Colon (tissue), 2 donors: ENCODE measurements around the gene NAALADL2.
"Not testable (repeated sequence)": the region's sequence is repeated elsewhere in the genome, so short reads cannot be mapped to it uniquely, and the experiment has no call there.

Experiments used
- FAIRE-seq: peaks from 2 replicates; lab custom pipeline; 2012; peaks lifted over from hg19 to GRCh38; lab: Jason Lieb, UNC
- donor health status: control.
- donor health status: control.

The NAALADL2 gene

DNA sequence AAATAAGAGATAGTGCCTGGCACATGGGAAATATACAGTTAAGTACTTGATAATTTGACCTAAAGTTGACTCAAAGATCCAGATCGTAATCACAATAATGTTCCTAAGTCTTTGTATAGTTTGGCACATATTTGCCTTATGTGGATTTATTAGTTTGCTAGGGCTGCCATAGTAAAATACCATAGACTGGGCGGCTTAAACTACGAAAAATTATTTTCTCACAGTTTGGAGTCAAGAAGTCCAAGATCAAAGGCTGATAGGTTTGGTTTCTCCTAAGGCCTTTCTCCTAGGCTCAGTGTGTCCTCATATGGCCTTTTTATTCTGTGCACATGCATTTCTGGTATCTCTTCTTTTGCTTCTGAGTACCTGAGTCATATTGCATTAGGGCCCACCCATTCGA, 453.7 kb downstream of the NAALADL2 start:
- FAIRE-seq = no peak

DNA sequence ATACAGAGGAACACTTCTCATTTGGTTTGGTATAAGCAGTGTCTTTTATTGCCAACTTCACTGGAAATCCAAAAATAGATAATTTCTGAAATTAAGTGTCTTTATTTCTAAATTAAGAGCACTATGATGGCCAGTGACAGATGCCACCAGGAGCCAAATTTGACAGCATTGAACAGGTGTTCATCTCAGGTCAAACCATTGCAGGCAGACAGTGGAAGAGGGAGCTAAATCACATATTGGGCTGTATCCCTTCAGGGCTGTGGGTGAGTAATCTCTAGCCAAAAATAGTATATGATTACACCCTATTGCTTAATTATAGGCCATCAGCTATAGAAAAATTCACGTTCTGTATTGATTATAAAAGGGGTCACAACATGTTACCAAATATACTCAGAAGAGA, 457.7 kb downstream of the NAALADL2 start:
- no peak for FAIRE-seq

DNA sequence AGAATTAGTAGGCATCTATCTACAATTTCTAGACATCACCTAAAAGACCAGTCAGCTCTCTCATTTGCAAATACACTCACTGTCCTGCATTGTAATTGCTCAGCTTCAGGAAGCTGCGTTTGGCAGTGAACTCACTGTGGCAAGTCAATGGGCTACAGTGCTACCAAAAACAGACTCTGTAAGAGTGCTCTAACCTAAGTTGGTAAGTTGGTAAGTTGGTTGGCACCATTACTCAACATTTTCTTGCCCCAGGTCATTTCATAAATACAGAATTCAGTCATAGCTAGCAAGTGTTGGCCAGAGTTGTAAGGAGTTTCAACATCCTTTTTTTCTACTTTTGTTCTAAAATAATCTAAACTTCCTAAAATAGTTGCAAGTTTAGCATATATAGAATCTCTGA, 466.3 kb downstream of the NAALADL2 start:
- no peak for FAIRE-seq

DNA sequence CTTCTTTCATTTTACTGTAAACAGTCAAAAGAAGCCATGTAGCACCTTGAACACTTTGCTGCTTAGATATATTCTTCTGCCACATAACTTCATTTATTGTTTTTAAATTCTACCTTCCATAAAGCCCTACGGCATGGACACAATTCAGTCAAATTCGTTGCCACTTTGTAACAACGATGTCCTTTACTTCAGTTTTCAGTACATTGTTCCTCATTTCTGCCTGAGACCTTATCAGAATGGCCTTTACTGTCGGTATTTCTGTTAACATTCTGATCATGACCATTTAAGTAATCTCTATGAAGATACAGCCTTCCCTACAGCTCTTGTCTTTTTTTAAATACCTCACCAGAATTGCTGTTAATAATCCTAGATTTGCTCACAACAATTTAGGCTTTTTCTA, 466.9 kb downstream of the NAALADL2 start:
- FAIRE-seq = no peak

DNA sequence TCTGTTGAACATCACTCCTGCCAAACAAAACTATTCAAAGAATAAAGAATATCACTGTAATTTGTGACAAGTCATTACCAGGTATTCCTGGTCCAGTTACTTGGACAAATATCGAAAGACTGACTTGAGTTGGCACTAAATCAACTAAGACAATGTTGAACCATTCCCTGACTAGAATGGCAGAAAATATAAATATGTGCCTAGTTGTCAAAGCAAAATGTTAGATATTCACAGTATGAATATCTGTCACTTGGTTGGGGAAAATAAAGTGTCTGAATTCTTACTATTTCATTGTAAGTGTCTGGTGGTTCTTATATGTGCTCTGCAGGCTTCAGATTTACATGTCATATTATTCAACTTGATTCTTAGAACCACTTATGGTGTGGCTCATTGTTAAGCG, 470.2 kb downstream of the NAALADL2 start:
- FAIRE-seq = no peak

GRCh38 chr3:175335229-175335628, 476.1 kb downstream of the NAALADL2 start:
- FAIRE-seq = no peak

- FAIRE-seq = no peak
Measured at GRCh38 chr3:175336406-175337133, 477.4 kb downstream of the NAALADL2 start.

DNA sequence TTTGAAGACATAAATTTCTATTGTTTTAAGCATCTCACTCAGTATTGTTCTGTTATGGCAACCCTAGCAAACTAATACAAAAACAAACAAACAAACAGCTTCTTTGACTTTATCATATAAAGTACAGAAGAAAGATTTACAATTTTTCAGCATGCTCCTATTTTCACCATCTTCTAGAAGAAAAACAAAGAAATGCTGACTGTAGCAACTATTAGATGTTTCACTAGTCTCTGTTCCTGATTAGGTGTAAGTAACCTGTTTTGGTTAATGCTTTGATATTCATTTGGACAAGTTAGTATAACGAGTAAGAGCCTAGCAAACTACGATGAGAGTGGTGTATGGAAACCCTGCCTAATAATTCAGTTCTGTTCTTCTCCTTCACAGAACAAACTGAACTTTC, 478.5 kb downstream of the NAALADL2 start:
- FAIRE-seq = no peak

DNA sequence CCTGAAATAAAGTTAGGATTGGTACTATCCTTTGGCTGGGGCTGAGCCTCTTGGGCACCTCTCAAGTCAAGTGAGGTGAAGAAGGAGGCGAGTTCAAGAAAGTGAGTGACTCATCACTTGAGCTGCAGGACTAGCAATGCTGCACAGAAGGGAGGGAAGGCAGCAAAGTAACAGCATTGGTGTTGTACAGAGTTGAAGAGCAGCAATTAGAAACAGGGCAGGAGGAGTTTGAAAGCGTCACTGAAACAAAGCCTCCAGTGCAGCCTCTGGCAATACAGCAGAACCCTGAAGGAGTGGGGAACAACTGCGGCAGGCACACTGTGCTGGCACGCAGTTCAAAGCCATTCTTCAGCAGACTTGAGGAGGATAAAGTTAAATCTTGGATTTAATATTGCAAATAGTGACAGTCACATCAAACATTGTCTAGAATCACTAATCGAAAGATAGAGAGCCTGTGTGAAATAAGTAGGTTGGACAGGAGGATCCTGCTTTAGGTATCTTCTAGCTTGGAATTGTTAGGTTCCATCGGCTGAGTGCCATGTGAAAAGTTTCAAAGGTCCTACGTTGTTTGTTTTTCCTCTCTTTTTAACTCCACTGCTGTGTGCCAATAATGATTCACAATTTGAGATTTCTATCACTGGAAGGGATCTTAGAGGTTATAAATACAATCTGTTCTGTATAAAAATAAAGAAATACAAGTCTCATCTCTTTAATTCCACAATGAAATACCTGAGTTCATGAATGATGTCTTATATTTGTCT, 479.8 kb downstream of the NAALADL2 start:
- FAIRE-seq = no peak

DNA sequence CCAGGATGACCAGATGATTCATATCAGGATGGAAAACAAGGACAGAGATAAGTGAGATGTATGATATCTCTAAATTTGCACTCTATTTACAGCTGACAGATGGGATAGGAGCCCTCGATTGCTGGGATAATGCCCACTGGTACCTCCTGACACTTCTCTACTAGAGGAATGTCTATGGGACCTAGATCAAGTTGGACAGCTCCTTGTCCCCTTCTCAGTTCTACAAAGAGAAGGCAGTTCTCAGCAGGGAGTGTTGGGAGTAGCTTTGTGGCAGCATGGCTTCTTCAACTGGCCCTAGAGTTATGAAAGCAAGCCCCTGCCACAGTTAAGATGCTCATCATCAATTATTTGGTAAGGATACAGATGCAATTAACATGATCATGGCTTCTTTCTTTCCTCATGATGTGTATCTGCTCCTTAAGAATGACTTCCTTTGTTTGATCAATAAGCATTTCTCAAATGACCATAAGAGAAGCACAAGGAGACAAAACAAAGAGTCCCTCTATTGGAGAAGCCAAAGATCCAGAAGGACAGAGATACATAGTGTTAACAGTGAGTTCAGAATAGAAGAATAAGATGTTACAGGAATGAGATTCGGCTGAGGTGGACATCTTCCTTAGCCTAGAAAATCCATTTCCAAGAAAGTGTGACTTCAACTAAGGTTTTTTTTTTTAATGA, 481.3 kb downstream of the NAALADL2 start:
- no peak for FAIRE-seq

GRCh38 chr3:175342196-175342595, 483.1 kb downstream of the NAALADL2 start:
- no peak for FAIRE-seq

- no peak for FAIRE-seq
Measured at GRCh38 chr3:175343946-175344345, 484.8 kb downstream of the NAALADL2 start.

DNA sequence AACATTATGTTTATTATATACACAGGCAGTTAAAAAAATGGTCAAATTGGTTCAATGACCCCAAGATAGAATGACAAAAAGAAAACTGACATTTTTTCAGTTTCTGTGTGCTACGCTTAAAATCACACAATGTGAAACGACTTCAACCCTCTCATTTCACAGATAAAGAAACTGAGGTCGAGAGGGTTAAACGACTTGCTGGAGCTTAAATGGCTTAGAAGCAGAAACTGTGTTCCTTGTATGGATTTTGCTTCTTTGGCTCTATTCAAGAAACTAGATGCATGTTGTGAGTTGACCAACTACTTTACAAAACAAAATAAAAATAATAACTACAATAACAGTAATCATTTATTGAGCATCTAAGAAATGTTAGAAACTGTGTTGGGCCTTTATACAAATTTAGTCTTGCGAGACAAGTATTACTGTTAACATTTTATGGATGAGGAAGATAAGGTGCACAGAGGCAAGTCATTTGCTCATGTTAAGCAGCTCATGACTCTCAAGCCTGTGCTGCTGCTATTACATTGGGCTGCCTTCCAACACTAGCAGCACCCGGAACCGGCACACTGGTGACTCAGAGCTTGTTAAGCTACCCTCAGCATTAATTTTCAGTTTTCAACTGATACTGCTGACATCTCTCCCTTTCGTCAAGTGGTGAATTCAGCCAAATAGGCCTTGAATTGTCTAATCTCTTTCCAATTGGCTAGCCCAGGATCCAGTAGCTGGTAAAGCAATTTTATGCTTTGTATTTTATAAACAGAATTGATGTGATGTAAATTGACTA, 487.6 kb downstream of the NAALADL2 start:
- no peak for FAIRE-seq

- no peak for FAIRE-seq
Measured at GRCh38 chr3:175349168-175349567, 490.0 kb downstream of the NAALADL2 start.

DNA sequence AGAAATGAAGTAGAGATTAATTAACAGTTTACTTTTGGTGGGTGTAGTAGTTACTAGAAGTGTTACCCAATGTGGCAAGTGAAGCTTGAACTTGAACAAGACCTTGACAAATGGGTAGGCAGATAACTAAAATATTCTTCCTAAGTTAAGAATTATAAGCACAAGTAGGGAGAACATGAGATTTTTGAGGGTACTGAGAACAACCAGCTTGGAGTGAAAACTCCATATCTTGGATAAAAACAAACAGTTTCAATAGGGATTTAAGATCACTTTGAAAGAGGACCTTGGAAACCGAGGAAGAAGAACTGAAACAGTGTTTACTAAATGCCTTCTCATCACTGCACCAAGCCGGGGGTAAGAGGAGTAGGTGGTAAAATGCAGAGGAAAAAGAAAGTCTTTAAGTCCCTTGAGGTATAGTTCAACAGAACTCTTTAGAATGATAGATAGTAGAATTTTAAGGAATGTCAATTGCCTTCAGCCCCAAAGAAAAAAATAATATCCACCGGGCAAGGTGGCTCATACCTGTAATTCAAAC, 496.7 kb downstream of the NAALADL2 start:
- no peak for FAIRE-seq

DNA sequence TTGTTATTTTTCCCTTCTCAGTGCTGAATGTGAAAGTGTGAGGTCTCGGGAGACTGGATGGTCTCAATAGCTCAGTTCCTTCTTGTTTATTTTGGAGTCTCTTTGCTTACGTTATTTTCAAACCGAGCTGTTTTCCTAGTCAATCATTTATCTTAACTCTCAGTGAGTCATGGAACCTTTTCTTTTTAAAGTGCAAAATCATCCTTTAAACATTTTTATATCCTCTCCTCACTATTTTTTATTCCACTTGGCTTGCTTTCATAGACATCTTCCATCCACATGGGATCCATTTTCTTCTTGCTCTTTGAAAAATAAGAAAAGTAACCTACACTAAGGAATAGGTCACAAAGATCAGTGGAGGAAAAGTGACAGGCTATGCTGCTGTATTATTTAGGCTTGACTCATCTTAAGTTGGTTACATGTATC, 497.8 kb downstream of the NAALADL2 start:
- no peak for FAIRE-seq

DNA sequence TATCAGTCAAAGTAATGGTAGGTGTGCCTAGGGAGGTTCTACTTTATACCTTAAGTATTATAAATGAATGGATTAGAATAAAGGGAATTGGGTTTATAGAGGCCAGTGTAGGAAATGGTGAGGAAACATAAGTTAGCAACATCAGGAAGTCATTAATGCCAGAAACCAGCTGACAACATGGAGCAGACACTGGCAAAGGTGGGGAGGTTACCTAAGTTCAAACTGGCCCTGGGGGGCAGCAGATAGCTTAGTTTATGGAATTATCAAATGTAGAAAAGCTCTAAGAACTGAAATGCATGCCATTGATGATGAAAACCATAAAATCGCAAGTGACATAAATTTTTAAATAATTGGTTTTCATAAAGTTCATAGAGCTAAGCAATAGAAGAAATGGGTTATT, 498.6 kb downstream of the NAALADL2 start:
- FAIRE-seq = no peak

- no peak for FAIRE-seq
Measured at GRCh38 chr3:175358935-175359334, 499.8 kb downstream of the NAALADL2 start.

DNA sequence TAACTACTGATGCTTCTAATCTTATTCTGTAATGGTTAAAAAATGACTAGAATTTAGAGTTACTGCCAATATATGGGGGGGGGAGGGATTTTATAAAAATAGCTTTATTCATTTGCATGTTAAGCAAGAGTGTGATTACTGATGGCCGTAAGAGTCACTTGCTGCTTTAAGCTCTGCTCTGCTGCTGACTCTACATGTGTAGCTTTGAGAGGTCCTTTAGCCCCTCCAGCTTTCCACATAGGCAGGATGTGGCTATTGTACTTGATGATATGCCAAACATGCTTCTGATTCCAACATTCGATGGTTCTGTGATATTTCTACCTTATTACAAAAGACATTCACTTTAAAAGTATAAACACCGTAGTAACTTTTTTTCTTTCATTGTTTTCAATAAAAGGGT, 511.3 kb downstream of the NAALADL2 start:
- FAIRE-seq = not testable (repeated sequence)

GRCh38 chr3:175371187-175371586, 512.1 kb downstream of the NAALADL2 start:
- FAIRE-seq = not testable (repeated sequence)

DNA sequence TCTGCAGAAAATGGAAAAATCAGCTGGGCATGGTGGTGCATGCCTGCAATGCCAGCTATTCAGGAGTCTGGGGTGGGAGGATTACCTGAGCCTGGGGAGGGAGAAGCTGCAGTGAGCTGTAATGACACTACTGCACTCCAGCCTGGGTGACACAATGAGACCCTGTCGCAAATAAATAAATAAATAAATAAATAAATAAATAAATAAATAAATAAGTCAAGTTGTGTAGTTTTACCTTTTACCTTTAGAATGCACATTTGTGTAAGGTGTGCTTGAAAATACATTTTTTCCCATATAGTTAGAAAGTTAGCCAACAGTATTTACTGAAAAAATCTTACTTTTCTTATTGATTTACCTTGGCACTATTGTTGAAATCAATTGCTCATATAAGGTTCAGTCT, 515.6 kb downstream of the NAALADL2 start:
- no peak for FAIRE-seq

DNA sequence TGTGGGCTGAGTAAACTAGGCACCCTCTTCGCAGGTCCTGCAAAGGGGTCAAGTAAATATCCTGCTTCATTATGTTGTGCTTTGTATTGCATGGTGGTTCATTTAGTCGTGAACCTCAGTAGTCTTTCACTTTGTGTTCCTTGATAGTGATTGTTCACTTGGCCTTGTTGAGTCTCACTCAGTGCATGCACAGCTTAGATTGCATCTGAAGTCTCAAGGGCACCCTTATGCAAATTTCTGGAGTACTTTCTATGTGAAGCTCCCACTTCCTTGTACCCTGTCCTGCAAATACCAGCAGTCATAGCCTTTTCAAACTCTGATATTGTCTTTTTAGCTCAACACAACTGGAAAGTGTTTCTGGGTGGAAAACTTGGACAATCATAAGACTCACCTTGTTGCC, 519.2 kb downstream of the NAALADL2 start:
- FAIRE-seq = no peak
